ENCODE measurements around the gene PPP1R3F.

PPP1R3F gene, protein sequence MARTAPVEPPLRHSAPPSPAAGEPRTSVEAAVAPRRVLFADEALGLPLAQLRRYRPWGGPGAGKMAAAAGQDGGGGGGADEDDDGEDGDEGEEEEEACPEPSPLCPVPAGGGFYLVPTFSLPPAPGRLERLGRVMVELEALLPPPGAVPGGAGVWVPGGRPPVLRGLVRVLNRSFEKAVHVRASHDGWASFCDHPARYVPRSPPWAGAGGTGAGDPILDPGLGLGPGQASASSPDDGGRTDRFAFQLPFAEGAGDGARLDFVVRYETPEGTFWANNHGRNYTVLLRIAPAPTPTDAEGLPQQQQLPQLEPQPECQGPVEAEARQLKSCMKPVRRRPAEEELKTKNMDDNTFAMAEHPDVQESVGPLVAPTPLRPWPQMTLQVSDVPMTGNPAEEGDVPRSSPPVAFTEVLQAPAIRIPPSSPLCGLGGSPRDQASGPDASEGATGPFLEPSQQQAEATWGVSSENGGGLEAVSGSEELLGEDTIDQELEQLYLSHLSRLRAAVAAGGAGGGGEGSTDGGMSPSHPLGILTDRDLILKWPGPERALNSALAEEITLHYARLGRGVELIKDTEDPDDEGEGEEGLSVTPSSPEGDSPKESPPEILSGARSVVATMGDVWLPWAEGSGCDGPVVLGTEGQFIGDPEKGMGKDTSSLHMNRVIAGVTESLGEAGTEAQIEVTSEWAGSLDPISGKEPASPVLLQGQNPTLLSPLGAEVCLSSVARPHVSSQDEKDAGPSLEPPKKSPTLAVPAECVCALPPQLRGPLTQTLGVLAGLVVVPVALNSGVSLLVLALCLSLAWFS

DNA sequence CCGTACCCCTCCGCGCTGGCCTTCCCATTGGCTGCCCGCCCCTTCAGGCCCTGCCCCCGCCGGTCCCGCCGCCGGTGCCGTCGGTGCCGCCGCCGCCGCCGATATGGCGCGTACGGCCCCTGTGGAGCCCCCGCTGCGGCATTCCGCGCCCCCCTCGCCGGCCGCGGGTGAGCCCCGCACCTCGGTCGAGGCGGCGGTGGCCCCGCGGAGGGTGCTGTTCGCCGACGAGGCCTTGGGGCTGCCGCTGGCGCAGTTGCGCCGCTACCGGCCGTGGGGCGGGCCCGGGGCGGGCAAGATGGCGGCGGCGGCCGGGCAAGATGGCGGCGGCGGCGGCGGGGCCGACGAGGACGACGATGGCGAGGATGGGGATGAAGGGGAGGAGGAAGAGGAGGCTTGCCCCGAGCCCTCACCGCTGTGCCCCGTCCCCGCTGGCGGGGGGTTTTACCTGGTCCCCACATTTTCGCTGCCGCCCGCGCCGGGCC is at the start of gene PPP1R3F:
PPP1R3F (plus strand) TSS at position 27 of the 482 bp plus-strand sequence; CDS start at position 104, 77 bp downstream.
- peak in 1 of 2 experiments; percentile 79 for DNase-seq (ENCODE audit: low read depth in 2 of 2)

DNA sequence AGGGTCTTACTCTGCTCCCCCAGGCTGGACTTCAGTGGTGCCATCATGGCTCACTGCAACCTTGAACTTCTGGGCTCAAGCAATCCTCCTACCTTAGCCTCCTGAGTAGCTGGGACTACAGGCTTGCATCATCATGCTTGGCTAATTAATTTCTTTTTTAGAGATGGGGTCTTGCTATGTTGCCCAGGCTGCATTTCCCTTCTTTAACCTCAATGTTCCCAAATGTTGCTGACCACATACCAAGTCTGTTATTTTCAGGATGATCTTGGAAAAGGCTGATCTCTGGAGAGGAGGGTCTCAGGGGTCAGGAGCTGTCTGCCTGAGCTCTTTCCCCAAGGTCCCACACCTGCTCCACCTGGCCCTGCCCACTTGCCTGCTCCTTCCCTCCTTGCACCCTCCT is 49.5 kb upstream of the PPP1R3F start:
- DNase-seq (ENCODE audit: low read depth in 2 of 2), result no peak

DNA sequence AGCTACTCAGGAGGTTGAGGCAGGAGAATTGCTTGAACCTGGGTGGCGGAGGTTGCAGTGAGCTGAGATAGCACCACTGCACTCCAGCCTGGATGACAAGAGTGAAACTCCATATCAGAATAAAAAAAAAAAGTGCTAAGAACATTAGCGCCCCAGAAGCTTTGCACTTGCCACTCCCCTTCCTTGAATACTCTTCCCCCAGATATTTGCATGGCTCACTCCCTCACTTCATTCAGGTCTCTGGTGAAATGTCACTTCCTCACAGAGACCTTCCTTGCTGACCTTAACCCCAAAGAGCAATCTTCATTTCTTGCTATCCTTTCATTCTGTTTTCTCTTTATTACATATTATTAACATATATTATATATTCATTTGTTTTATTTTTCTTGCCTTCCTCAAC is 47.7 kb upstream of the PPP1R3F start:
- no peak for DNase-seq (ENCODE audit: low read depth in 2 of 2)

DNA sequence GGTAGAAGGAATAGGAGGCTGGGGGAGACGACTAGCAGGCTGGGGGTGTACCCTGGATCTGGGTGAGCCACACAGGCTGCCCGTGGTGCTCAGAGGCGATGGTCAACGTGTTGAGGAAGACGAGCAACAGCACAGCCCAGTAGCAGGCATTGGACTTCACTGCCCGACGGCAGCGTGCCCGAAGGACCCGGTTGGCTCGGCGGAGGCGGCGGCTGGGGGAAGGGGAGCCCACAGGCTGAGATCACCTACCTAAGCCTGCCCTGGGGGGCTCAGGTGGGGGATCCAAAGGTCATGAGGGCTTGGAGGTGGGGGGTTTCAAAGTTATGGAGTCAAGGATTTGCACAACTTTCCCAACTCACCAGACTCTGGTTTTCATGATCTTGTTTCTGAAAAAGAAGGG is 43.7 kb upstream of the PPP1R3F start:
- DNase-seq (ENCODE audit: low read depth in 2 of 2), result no peak

DNA sequence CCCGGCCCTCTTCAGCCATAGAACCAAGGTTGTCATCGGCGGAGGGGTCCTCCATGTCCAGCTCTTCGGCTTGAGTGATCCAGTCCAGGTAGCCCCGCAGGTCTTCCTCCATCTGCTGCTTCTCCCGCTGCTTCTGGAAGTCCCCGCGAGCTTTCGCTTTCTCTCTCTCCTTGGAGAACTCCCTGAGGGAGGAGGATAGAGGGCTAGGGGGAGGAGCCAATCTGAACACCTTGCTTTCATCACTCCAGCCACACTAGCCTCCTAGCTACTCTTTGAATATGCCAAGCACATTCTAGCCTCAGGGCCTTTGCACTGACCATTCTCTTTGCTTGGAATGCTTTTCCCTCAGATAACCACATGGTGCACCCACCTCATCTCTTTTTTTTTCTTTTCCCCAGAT is 42.6 kb upstream of the PPP1R3F start:
- DNase-seq (ENCODE audit: low read depth in 2 of 2), result no peak

DNA sequence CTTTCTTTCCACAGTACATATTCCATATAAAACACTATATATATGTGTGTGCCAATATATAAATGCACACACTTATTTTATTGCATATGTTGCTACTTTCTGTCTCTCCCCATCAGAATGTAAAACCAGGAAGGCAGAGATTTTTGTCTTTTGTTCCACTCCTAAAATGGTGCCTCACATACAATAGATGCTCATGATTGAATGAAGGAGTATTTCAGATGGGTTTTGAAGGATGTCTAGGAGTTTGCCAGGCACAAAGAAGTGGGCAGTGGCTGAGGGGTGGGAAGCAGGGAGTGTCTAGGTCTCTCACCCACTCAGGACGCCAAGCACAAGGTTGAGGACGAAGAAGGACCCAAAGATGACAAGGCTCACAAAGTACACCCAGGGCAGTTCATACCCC is 41.9 kb upstream of the PPP1R3F start:
- no peak for DNase-seq (ENCODE audit: low read depth in 2 of 2)

DNA sequence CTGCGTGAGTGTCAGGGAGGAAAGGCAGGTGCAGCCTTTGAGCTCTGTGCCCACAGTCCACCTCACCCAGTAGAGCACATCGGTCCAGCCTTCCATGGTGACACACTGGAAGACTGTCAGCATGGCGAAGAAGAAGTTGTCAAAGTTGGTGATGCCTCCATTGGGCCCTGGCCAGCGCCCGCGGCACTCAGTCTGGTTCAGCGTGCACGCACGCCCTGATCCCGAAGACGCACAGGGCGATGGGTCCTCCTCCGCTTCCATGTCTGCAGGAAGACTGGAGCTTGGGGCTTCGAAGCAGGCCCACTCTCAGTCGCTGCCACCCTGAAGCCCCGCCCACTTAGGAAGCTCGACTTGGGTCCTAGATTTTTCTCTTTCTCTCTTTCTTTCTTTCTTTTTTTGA is 41.4 kb upstream of the PPP1R3F start:
- DNase-seq (ENCODE audit: low read depth in 2 of 2), result no peak

DNA sequence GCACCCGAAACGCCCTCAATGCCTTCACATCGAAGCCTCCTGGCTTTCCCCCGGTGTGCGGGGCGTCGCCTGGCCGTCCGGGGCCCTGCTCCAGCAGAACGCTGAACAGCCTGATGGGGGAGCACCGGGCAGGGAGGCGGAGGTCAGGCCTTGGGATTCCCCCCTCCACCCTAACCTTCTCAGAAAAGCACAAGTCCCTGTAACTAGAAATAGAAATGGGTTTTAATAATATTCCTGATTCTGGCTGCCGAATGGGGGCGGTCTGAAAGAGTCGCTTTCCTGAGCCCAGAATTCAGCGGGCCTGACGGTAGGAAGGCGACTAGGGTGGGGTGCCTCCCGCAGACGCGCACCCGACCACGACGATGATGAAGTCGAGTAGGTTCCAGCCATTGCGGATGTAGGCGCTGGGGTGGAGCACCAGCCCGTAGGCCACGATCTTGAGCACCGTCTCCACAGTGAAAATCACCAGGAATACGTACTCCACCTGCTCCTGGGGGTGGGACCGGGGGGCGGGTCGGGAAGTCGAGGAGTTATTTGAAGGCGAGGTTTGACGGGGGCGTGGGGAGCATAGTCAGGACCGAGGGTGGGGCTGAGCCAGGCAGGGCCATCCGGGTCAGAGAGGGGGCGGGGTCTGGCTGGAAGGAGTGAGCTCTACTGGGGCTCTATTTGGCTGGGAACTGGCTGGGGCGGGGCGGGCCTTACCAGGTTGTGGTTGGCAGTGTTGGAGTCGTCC is 38.9 kb upstream of the PPP1R3F start:
- peak; percentile 5 to 63 for DNase-seq (ENCODE audit: low read depth in 2 of 2)

DNA sequence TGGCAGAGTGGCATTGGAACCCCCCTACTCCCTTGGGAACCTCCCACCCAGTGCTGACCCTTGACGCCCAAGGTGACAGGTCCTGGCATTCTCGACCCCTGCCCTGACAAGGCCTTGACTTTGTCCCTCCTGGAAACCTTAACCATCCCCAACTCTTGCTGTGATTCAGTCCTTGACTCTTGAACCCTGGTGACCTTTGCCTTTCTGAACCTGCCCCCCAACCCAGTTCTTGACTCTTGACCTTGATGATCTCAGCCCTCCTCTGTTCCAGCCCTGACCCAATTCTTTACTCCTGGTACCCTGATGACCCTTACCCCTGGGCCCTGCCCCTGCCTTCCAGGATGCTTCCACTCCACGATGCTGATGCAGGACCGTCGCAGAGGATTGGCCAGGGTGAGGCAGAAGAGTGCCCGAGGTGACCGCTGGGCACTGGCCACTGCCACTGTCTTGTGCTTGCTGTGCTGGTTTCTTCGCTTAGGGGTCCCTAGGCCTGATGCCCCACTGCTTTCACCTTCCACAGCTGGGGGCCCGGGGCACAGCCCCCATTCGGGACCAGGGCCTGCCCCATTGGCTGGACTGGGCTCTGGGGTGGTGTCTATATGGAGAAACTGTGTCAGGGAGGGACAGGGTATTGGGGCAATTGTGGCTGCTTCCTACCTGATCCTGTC is 38.1 kb upstream of the PPP1R3F start:
- no peak for DNase-seq (ENCODE audit: low read depth in 2 of 2)

DNA sequence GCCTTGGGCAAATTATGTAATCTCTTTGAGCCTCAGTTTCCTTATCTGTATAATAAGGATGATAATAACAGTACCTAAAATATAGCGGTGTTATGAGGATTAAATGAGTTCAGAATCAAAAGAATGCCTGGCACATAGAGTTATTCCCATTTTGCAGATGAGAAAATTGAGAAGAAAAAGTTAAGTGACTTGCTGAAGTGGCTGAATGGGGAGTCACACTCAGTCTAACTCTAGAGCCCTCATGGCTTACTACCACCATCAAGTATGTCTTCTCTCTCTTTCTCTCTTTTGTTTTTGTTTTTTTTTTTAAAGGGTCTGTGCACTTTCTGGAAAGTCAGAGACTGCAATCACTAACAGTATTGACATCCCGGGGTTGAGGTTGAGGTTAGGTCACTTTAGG is 37.1 kb upstream of the PPP1R3F start:
- DNase-seq (ENCODE audit: low read depth in 2 of 2), result no peak

DNA sequence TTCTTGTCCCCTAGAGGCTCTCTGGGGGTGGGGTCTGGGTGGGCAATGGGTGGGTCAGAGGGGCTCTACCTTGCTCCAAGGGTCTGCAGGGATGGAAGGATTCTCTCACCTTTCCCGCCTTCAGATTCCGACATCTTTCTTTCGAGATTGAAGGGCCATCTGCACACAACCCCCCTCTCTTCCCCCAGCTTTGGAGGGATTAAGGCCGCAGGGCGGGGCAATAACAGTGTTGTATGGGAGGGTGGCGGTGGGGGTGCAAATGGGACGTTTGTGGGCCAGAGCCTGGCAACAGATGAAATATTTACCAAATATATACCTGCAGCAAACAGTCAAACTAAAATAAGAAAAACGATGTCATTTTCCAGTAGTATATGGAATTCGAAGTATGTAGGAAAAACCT is 36.4 kb upstream of the PPP1R3F start, which contains the start of gene CACNA1F:
CACNA1F (minus strand) TSS at position 165 of the 400 bp plus-strand sequence; CDS start at position 134, 31 bp downstream.
- no peak for DNase-seq (ENCODE audit: low read depth in 2 of 2)

DNA sequence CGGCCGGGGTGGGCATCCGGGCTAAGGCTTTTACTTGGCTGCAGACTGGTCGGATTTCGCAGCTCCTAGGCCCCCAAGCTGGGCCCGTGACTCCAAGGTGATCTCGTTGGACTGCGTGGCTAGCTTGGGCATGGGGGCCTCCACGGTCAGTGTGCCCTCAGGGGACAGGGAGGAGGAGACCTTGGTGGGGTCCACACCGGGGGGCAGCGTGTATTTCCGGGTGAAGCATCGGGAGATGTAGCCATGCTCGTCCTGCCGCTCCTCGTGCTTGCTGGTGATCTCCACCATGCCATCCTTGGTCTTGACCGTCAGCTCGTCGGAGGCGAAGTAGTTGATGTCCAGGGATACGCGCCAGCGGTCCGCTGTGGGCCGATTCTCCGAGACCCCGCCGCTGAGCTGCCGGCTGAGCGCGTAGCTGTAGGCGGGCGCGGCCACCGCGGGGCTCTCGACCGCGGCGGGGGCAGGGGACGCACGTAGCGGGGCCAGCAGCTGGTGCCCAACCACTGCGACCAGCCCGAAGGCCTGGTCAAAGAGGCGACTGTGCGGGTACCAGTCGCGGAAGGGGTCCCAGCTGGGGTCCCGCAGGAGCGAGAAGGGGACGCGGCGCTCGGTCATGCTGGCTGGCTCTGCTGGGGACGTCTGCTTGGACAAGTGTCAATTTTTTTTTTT is 35.6 kb upstream of the PPP1R3F start:
- no peak for DNase-seq (ENCODE audit: low read depth in 2 of 2)

DNA sequence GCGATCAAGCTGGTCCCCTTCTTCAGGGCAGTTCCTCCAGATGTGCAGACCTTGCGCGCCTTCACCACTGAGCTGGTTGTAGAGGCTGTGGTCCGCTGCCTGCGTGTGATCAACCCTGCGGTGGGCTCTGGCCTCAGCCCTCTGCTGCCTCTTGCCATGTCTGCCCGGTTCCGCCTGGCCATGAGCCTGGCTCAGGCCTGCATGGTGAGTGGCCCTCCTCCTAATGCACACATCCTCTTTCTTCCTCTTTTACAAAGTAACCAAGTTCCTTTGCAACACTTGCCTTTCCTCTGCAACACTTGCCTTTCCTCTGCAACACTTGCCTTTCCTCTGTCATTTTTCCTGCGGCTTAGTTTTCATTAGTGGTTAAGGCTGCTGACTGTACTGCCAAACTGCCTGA is 32.5 kb upstream of the PPP1R3F start:
- DNase-seq (ENCODE audit: low read depth in 2 of 2), result no peak

DNA sequence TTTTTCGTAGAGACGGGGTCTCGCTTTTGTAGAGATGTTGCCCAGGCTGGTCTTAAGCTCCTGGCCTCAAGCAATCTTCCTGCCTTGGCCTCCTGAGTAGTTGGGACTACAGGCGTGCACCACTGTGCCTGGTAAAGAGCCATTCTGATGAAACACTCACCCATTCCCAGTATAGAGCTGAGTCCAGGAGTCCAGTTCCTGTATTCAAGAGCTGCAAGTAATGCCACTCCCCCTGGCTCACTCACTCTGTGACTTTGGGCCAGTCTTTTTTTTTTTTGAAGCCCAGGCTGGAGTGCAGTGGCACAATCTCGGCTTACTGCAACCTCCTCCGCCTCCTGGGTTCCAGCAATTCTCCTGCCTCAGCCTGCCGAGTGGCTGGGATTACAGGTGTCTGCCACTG is 30.9 kb upstream of the PPP1R3F start:
- DNase-seq (ENCODE audit: low read depth in 2 of 2), result no peak

DNA sequence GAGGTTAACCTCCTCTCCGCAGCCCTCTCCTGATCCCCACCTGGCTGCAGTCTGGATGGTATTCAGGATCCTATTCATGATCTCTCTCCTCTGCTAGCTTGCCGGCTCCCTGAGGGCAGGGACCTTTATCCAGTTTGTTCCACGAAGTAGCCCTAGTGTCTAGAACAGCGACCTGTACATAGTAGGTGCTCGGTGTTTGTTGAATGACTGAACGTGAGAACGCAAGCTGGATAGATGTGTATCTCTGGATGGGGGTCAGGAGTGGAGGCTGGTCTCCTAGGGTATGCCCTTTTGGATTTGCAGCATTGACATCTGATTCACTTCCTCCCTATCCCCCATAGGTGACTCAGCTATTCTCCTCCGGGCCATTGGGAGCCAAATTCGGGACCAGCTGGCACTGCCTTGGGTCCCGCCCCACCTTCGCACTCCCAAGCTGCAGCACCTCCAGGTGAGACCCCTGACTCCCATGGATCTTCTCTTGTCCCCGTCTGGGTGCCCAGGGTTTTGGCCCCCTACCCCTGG is 27.0 kb upstream of the PPP1R3F start:
- DNase-seq (ENCODE audit: low read depth in 2 of 2), result no peak

DNA sequence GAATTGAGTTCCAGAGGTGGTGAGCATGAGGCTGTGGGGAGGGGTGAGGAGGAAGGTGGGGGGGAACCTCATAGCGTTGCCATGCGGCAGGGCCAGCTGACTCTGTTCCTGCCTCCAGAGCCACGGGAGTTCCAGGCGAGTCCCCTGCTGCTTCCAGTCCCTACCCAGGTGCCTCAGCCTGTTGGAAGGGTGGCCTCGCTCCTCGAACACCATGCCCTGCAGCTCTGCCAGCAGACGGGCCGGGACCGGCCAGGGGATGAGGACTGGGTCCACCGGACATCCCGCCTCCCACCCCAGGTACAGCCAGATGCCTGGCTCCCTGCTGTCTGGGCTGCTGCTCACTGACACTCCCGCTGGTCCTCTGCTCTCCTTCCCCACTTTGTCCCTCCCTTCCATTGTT is 26.4 kb upstream of the PPP1R3F start:
- no peak for DNase-seq (ENCODE audit: low read depth in 2 of 2)

DNA sequence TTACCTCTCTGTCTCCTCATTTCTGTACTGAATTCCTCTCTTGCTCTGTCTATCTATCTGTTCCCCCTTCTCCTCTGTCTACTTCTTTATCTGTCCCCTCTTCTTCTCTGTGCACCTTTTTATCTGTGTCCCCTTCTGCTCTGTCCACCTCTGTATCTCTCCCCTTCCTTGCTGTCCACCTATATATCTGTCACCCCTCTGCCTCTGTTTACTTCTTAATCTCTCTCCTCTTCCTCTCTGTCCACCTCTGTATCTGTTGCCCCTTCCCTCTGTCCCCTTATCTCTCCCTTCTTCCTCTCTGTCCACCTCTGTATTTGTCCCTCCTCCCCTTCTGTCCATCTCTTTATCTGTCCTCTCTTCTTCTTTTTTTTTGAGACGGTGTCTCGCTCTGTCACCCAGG is 25.4 kb upstream of the PPP1R3F start:
- no peak for DNase-seq (ENCODE audit: low read depth in 2 of 2)

DNA sequence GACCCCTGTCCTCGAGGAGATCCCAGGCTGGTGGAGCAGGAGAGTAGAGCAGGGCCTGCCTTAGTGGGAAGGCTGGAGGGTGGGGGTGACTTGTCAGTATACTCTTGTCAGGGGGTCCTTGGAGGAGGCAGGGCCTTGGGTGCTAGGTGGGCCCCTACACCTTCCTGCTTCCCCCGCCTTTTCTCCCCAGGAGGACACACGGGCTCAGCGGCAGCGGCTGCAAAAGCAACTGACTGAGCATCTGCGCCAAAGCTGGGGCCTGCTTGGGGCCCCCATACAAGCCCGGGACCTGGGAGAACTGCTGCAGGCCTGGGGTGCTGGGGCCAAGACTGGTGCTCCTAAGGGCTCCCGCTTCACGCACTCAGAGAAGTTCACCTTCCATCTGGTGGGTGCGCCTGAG is 23.1 kb upstream of the PPP1R3F start:
- no peak for DNase-seq (ENCODE audit: low read depth in 2 of 2)

DNA sequence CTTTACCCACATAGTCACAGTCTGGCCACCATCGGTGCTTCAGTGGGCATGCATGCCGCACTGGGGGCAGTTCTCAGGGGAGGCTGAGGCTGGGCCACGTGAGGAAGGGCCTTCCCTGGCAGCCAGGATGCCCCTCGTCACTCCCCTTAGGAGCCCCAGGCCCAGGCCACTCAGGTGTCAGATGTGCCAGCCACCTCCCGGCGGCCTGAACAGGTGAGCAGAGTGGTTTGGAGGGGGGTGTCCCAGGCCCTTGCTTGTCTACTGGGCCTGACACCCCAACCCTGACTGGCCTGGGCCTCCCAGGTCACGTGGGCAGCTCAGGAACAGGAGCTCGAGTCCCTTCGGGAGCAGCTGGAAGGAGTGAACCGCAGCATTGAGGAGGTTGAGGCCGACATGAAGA is 22.2 kb upstream of the PPP1R3F start:
- DNase-seq (ENCODE audit: low read depth in 2 of 2), result no peak

DNA sequence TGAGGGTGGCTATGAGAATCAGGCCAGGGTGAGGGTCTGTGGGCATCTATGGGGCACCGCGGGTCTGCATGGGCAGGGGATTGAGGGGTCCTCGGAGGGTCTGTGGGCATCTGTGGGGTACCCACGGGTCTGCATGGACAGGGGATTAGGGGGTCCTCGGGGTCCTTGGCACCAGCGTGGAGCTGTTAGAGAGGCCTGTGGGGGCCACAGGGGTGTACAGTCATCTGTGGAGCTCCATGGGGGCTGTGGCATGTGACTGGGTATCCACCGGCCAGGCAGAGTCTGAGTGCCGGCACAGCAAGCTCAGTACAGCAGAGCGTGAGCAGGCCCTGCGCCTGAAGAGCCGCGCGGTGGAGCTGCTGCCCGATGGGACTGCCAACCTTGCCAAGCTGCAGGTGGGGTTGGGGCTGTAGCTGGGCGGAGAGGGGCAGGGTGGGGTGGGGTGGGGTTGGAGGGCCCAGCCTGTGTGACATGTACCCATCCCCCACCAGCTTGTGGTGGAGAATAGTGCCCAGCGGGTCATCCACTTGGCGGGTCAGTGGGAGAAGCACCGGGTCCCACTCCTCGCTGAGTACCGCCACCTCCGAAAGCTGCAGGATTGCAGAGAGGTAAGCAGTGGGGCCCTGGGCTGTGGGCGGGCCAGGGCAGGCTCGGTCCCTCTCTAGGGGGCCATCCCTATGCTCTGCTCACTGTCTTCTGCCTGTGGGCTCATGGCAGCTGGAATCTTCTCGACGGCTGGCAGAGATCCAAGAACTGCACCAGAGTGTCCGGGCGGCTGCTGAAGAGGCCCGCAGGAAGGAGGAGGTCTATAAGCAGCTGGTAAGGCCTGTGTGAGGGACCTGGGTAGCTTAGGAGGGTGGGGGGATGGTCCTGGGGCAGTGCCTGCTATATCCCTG is 21.4 kb upstream of the PPP1R3F start:
- DNase-seq (ENCODE audit: low read depth in 2 of 2), result no peak
